ENCODE measurements around the gene NKX2-4. TPM values are rescaled to one million over a fixed set of nuclear protein-coding genes. Genes with fewer than 3 reads are reported as not detected.
"Not testable (repeated sequence)": the region's sequence is repeated elsewhere in the genome, so short reads cannot be mapped to it uniquely, and the experiment has no call there.

Gene NKX2-4
- polyA plus RNA-seq, 1 of the 3 experiments (the other 2 are of a cell fraction): not detected

DNA sequence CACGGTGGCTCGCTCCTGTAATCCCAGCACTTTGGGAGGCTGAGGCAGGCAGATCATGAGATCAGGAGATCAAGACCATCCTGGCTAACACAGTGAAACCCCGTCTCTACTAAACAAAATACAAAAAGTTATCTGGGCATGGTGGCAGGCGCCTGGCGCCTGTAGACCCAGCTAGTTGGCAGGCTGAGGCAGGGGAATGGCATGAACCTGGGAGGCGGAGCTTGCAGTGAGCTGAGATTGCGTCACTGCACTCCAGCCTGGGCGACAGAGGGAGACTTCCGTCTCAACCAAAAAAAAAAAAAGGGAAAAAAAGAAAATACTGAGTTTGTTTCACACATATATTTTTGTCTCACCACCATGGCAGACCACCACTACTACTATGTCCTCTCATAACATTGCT is 31.1 kb downstream of the NKX2-4 start:
- H3K4me3 ChIP-seq (ENCODE audit: low read depth in 2 of 2, low read length in 1 of 2); H3K4me2 ChIP-seq; H3F3A ChIP-seq (replicated peaks; ENCODE audit: insufficient read depth); H3K27ac ChIP-seq (ENCODE audit: low read depth in 2 of 2, low read length in 1 of 2); POLR2A ChIA-PET; H3K9me2 ChIP-seq; DNase-seq; H3K9ac ChIP-seq; CTCF ChIA-PET; H3K4me1 ChIP-seq (ENCODE audit: control insufficient read depth in 1 of 2, insufficient read depth in 2 of 2, low read depth in 1 of 2, low read length in 1 of 2); H3K9me3 ChIP-seq; H4K20me1 ChIP-seq (ENCODE audit: insufficient read depth); H2AFZ ChIP-seq (ENCODE audit: low read depth); H3K27me3 ChIP-seq (ENCODE audit: insufficient read depth): not testable (repeated sequence)
- WGBS (ENCODE audit: low lambda C conversion rate): 93% methylated on average over 9 of the region's 9 CpGs
- peaks cover 11% of the 10 kb centered on the region; the same call in 1 of the 2 replicates for H3K79me2 ChIP-seq (ENCODE audit: insufficient read depth)
- H3K36me3 ChIP-seq (replicated peaks in 1 of 2; ENCODE audit: control insufficient read depth in 1 of 2, insufficient read depth in 2 of 2, low read length in 1 of 2): peaks cover 63 to 71% of the 10 kb centered on the region in 2 experiments

DNA sequence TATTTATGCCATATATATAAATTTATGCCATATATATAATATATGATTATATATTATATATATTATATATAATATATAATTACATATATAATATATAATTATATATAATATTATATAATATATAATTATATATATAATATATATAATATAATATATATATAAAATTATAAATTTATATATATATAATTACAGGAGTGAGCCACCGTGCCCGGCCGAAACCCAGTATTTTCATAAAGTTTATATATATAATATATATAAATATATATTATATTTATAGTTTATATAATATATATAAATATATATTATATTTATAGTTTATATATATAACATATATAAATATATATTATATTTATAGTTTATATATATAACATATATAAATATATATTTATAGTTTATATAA is 31.6 kb downstream of the NKX2-4 start:
- DNase-seq: no peak
- H3K9ac ChIP-seq: no peak overlapping the region
- H3K36me3 ChIP-seq (replicated peaks in 1 of 2; ENCODE audit: control insufficient read depth in 1 of 2, insufficient read depth in 2 of 2, low read length in 1 of 2): peaks cover 65 to 68% of the 10 kb centered on the region in 2 experiments
- H3K79me2 ChIP-seq (ENCODE audit: insufficient read depth): peaks cover 9% of the 10 kb centered on the region; the same call in 1 of the 2 replicates
- H3K27ac ChIP-seq (ENCODE audit: low read depth in 2 of 2, low read length in 1 of 2): no peak overlapping the region
- no peaks in the 10 kb centered on the region for H3F3A ChIP-seq (replicated peaks; ENCODE audit: insufficient read depth)
- H4K20me1 ChIP-seq (ENCODE audit: insufficient read depth): no peaks in the 10 kb centered on the region
- POLR2A ChIA-PET: no interaction called here
- H3K27me3 ChIP-seq (ENCODE audit: insufficient read depth): no peaks in the 10 kb centered on the region
- TF ChIP-seq TEAD4 (IDR thresholded peaks at IDR 0.05; ENCODE audit: borderline replicate concordance, insufficient read depth) (no peak), TCF12 (IDR thresholded peaks at IDR 0.05) (no peak), ELF1 (IDR thresholded peaks at IDR 0.05) (no peak), CHD2 (IDR thresholded peaks at IDR 0.05; ENCODE audit: low read length, partially characterized antibody) (no peak), FOSL2 (IDR thresholded peaks at IDR 0.05; ENCODE audit: borderline replicate concordance, low read depth) (no peak), GATA2 (CRISPR knock-in tag; IDR thresholded peaks at IDR 0.05) (no peak), RFX5 (IDR thresholded peaks at IDR 0.05; ENCODE audit: low read length) (no peak), EP300 (IDR thresholded peaks at IDR 0.05; ENCODE audit: borderline replicate concordance in 1 of 2, low read depth in 1 of 2, low read length in 1 of 2) (no peak), FOXJ3 (CRISPR knock-in tag; IDR thresholded peaks at IDR 0.05) (no peak)
- TF ChIP-seq, protein P1, sequence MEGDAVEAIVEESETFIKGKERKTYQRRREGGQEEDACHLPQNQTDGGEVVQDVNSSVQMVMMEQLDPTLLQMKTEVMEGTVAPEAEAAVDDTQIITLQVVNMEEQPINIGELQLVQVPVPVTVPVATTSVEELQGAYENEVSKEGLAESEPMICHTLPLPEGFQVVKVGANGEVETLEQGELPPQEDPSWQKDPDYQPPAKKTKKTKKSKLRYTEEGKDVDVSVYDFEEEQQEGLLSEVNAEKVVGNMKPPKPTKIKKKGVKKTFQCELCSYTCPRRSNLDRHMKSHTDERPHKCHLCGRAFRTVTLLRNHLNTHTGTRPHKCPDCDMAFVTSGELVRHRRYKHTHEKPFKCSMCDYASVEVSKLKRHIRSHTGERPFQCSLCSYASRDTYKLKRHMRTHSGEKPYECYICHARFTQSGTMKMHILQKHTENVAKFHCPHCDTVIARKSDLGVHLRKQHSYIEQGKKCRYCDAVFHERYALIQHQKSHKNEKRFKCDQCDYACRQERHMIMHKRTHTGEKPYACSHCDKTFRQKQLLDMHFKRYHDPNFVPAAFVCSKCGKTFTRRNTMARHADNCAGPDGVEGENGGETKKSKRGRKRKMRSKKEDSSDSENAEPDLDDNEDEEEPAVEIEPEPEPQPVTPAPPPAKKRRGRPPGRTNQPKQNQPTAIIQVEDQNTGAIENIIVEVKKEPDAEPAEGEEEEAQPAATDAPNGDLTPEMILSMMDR (IDR thresholded peaks at IDR 0.05): no peak
- TF ChIP-seq, protein P2, sequence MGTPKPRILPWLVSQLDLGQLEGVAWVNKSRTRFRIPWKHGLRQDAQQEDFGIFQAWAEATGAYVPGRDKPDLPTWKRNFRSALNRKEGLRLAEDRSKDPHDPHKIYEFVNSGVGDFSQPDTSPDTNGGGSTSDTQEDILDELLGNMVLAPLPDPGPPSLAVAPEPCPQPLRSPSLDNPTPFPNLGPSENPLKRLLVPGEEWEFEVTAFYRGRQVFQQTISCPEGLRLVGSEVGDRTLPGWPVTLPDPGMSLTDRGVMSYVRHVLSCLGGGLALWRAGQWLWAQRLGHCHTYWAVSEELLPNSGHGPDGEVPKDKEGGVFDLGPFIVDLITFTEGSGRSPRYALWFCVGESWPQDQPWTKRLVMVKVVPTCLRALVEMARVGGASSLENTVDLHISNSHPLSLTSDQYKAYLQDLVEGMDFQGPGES (IDR thresholded peaks at IDR 0.05; ENCODE audit: low read depth, low read length): no peak
- no peaks in the 10 kb centered on the region; a peak in 1 of 4 replicates for H3K4me1 ChIP-seq (ENCODE audit: control insufficient read depth in 1 of 2, insufficient read depth in 2 of 2, low read depth in 1 of 2, low read length in 1 of 2)
- H3K9me3 ChIP-seq: no peaks in the 10 kb centered on the region
- no peak overlapping the region for H2AFZ ChIP-seq (ENCODE audit: low read depth)
- H3K4me3 ChIP-seq (ENCODE audit: low read depth in 2 of 2, low read length in 1 of 2): no peak overlapping the region
- H3K9me2 ChIP-seq: no peaks in the 10 kb centered on the region
- WGBS (ENCODE audit: low lambda C conversion rate): 98% methylated on average over 3 of the region's 3 CpGs
- no peak overlapping the region for H3K4me2 ChIP-seq
- CTCF ChIA-PET: interaction anchor here (1.8 kb wide), 1 partner anchor 130 kb away, joined by 5 read pairs; no protein-coding TSS in a partner anchor
